GM23338 (cell line): ENCODE measurements around the gene POPDC3. TPM values are rescaled to one million over a fixed set of nuclear protein-coding genes. Genes with fewer than 3 reads are reported as not detected.

Experiments
- ATAC-seq: fragments of 200-7000 bp; cut with Tn5 transposase; 3 replicates; pipeline ENCODE4 v1.9.1; 2020
- DNase-seq: peaks from one replicate; pipeline ENCODE4 v3.0.0-alpha.2; 2015; ENCODE audit warnings: low spot score
- H2AFZ ChIP-seq: fragments of 200-600 bp; sonication (generic); 2 replicates; pipeline ENCODE4 v1.8.0; 2016; ENCODE audit warnings: antibody characterized with exemption, mild to moderate bottlenecking, moderate library complexity
- H3F3A ChIP-seq: fragments of 200-600 bp; sonication (generic); replicated peaks from 2 replicates; pipeline ENCODE4 v1.8.0; 2017; ENCODE audit warnings: antibody characterized with exemption, mixed run types, low read depth
- H3K27ac ChIP-seq: fragments of 200-600 bp; sonication (generic); 2 replicates; pipeline ENCODE4 v1.6.1; 2016; ENCODE audit warnings: low read depth
- H3K27me3 ChIP-seq: fragments of 200-600 bp; sonication (generic); 2 replicates; pipeline ENCODE4 v1.8.0; 2016; ENCODE audit warnings: mild to moderate bottlenecking, mixed run types, moderate library complexity; ENCODE audit not compliant: insufficient read depth
- H3K36me3 ChIP-seq: fragments of 200-600 bp; sonication (generic); 2 replicates; pipeline ENCODE4 v1.8.0; 2016; ENCODE audit warnings: mild to moderate bottlenecking; ENCODE audit not compliant: insufficient read depth
- H3K4me1 ChIP-seq: fragments of 200-600 bp; sonication (generic); 2 replicates; pipeline ENCODE4 v1.8.0; 2016; ENCODE audit warnings: mild to moderate bottlenecking, moderate library complexity; ENCODE audit not compliant: insufficient read depth
- H3K4me2 ChIP-seq: fragments of 200-600 bp; sonication (generic); 2 replicates; pipeline ENCODE4 v1.7.1; 2017; ENCODE audit warnings: mixed run types
- H3K4me3 ChIP-seq: fragments of 200-600 bp; sonication (generic); 2 replicates; pipeline ENCODE4 v1.6.1; 2016; ENCODE audit warnings: mixed run types
- H3K79me2 ChIP-seq: fragments of 200-600 bp; sonication (generic); replicated peaks from 2 replicates; pipeline ENCODE4 v1.8.0; 2017; ENCODE audit warnings: mild to moderate bottlenecking; ENCODE audit not compliant: insufficient read depth
- H3K9me2 ChIP-seq: fragments of 200-600 bp; sonication (generic); 2 replicates; pipeline ENCODE4 v1.8.0; 2017; ENCODE audit not compliant: insufficient read depth
- H4K20me1 ChIP-seq: fragments of 200-600 bp; sonication (generic); replicated peaks from 2 replicates; pipeline ENCODE4 v1.8.0; 2017; ENCODE audit warnings: mild to moderate bottlenecking; ENCODE audit not compliant: insufficient read depth
- H3K27ac Mint-ChIP-seq: 2 replicates; pipeline ENCODE4 v1.8.0; 2020; ENCODE audit warnings: inconsistent platforms, mild to moderate bottlenecking, moderate library complexity, mixed read lengths
- H3K27me3 Mint-ChIP-seq: 3 replicates; pipeline ENCODE4 v1.8.0; 2022; ENCODE audit warnings: low read depth, mild to moderate bottlenecking, moderate library complexity, mixed read lengths, inconsistent platforms; ENCODE audit not compliant: insufficient read depth, poor library complexity
- H3K36me3 Mint-ChIP-seq: 3 replicates; pipeline ENCODE4 v1.8.0; 2021; ENCODE audit warnings: low read depth, mild to moderate bottlenecking, inconsistent platforms, moderate library complexity, mixed read lengths
- H3K4me1 Mint-ChIP-seq: 3 replicates; pipeline ENCODE4 v1.8.0; 2020; ENCODE audit warnings: mild to moderate bottlenecking, inconsistent platforms, mixed read lengths
- H3K4me3 Mint-ChIP-seq: 3 replicates; pipeline ENCODE4 v1.8.0; 2021; ENCODE audit warnings: moderate library complexity, mild to moderate bottlenecking, inconsistent platforms, mixed read lengths
- H3K9me3 Mint-ChIP-seq: 3 replicates; pipeline ENCODE4 v1.8.0; 2020; ENCODE audit warnings: moderate library complexity, mild to moderate bottlenecking, inconsistent platforms, mixed read lengths
- CREB1 ChIP-seq: fragments of 250-450 bp; sonication (Bioruptor Pico); IDR thresholded peaks from 2 replicates; pipeline ENCODE4 v1.5.0; 2020; ENCODE audit warnings: low read depth, mild to moderate bottlenecking, moderate library complexity
- CTCF ChIP-seq, 2 experiments: fragments of 200-600 bp in 1 of 2; sonication (generic) in 1 of 2; conservative IDR thresholded peaks; 2 replicates each; pipeline versions ENCODE4 v1.5.1 to v1.6.1; 2016 to 2017; ENCODE audit warnings: antibody characterized with exemption in 2 of 2, low read depth in 2 of 2, mild to moderate bottlenecking in 2 of 2, moderate library complexity in 1 of 2
- ETS1 ChIP-seq: IDR thresholded peaks from 2 replicates; pipeline ENCODE4 v1.6.1; 2016; ENCODE audit warnings: antibody characterized with exemption
- EZH2 ChIP-seq: fragments of 200-600 bp; sonication (generic); IDR thresholded peaks from one replicate; pipeline ENCODE4 v1.8.0; 2017; ENCODE audit warnings: antibody characterized with exemption, mild to moderate bottlenecking, low read depth; ENCODE audit not compliant: unreplicated experiment
- EZH2phosphoT487 ChIP-seq: fragments of 200-600 bp; sonication (generic); IDR thresholded peaks from one replicate; pipeline ENCODE4 v1.8.1; 2018; ENCODE audit warnings: antibody characterized with exemption; ENCODE audit not compliant: unreplicated experiment
- JUNB ChIP-seq: IDR thresholded peaks from one replicate; pipeline ENCODE4 v1.6.1; 2016; ENCODE audit warnings: antibody characterized with exemption; ENCODE audit not compliant: unreplicated experiment
- NANOG ChIP-seq: IDR thresholded peaks from 2 replicates; pipeline ENCODE4 v1.6.1; 2016; ENCODE audit warnings: antibody characterized with exemption, borderline replicate concordance
- POLR2AphosphoS5 ChIP-seq: IDR thresholded peaks from 2 replicates; pipeline ENCODE4 v1.6.1; 2016; ENCODE audit warnings: antibody characterized with exemption, low read depth
- REST ChIP-seq: IDR thresholded peaks from one replicate; pipeline ENCODE4 v1.6.1; 2018; ENCODE audit warnings: antibody characterized with exemption; ENCODE audit not compliant: unreplicated experiment
- STAT1 ChIP-seq: IDR thresholded peaks from one replicate; pipeline ENCODE4 v1.6.1; 2016; ENCODE audit warnings: antibody characterized with exemption; ENCODE audit not compliant: unreplicated experiment
- ZNF114 ChIP-seq: fragments of 250-450 bp; sonication (Bioruptor Pico); IDR thresholded peaks from 2 replicates; pipeline ENCODE4 v1.5.0; 2020; ENCODE audit warnings: mild to moderate bottlenecking, moderate library complexity
- ZNF331 ChIP-seq: fragments of 250-450 bp; sonication (Bioruptor Pico); IDR thresholded peaks from 2 replicates; pipeline ENCODE4 v1.5.0; 2020; ENCODE audit warnings: low read depth, mild to moderate bottlenecking, moderate library complexity
- ZNF462 ChIP-seq: fragments of 250-450 bp; sonication (Bioruptor Pico); IDR thresholded peaks from 2 replicates; pipeline ENCODE4 v1.5.0; 2020; ENCODE audit warnings: mild to moderate bottlenecking, moderate library complexity
- polyA plus RNA-seq: library from polyadenylated mRNA; unstranded; fragments of >200 nt; fragmentation: Nextera tagmentation; extraction: Ambion mirVana; gene quantifications from 2 replicates; pipeline ENCODE4 v1.2.1, GENCODE V29; 2016
- total RNA-seq: library from RNA; depleted of rRNA; stranded (reverse); fragments of >200 nt; shearing (Covaris generic); gene quantifications from 2 replicates; pipeline ENCODE4 v1.2.3, GENCODE V29; 2014

Gene POPDC3
- total and polyA plus RNA-seq, 2 experiments from 2014 or later, result 5.1 to 5.7 TPM

- no peak for TF ChIP-seq EZH2
- no peak for TF ChIP-seq ZNF331 (CRISPR knock-in tag)
Measured at GRCh38 chr6:105178636-105179035, 1.2 kb downstream of the POPDC3 start (continued).

- H3K9me3 Mint-ChIP-seq, result no peaks in the 10 kb centered on the region; the same call in 2 of the 3 replicates
- DNase-seq (no peak), ATAC-seq (no peak)
- no peaks in the 10 kb centered on the region for H3K36me3 ChIP-seq
- H2AFZ ChIP-seq, result no peak overlapping the region
- 0 out of 2 replicates have a peak, but pooled peaks cover 5% of the 10 kb centered on the region for H3F3A ChIP-seq
- no peak overlapping the region for H3K4me2 ChIP-seq
- no peak overlapping the region for H3K27ac ChIP-seq
- H3K27me3 Mint-ChIP-seq, result peaks cover 7% of the 10 kb centered on the region
- H3K4me3 Mint-ChIP-seq, result no peak overlapping the region
- H3K79me2 ChIP-seq, result no peaks in the 10 kb centered on the region
- 0 out of 2 replicates have a peak overlapping the region, but pooled peaks have one; percentile 86 for H3K4me3 ChIP-seq
- no peaks in the 10 kb centered on the region for H3K9me2 ChIP-seq
- H3K27me3 ChIP-seq, result peaks cover 38% of the 10 kb centered on the region
- H3K4me1 Mint-ChIP-seq, result peaks cover 22% of the 10 kb centered on the region
- peaks cover 29% of the 10 kb centered on the region for H3K4me1 ChIP-seq
- TF ChIP-seq STAT1 (no peak), ETS1 (no peak), POLR2AphosphoS5 (no peak), NANOG (no peak), ZNF331 (CRISPR knock-in tag) (no peak), ZNF114 (CRISPR knock-in tag) (no peak), EZH2 (no peak), JUNB (no peak), REST (no peak), CTCF (conservative IDR thresholded peaks at IDR 0.05; ENCODE audit: low read depth in 2 of 2) (no peak), ZNF462 (CRISPR knock-in tag) (no peak), CREB1 (no peak), EZH2phosphoT487 (no peak)
- no peak overlapping the region for H3K27ac Mint-ChIP-seq
- H3K36me3 Mint-ChIP-seq, result no peaks in the 10 kb centered on the region
- H4K20me1 ChIP-seq, result no peaks in the 10 kb centered on the region
Measured at GRCh38 chr6:105178110-105178509, 1.7 kb downstream of the POPDC3 start.
